Thyroid gland (tissue), 4 donors: ENCODE measurements around the gene SLC35B1.

Experiments
- POLR2A ChIP-seq, 2 donors: fragments of 450-650 bp; IDR thresholded peaks; one replicate each; pipeline ENCODE4 v1.6.1; 2017; ENCODE audit warnings: antibody characterized with exemption in 2 of 2, mild to moderate bottlenecking in 2 of 2, moderate library complexity in 1 of 2
- TF ChIP-seq, protein P1 (sequence below), 6 experiments: fragments of 200-600 bp in 3 of 6; fragments of 450-650 bp in 3 of 6; sonication (generic) in 3 of 6; IDR thresholded peaks; one replicate each; pipeline ENCODE4 v1.5.1; 2016 to 2019; ENCODE audit warnings: antibody characterized with exemption in 6 of 6, mild to moderate bottlenecking in 2 of 6, inconsistent platforms in 1 of 6, moderate library complexity in 1 of 6

DNA sequence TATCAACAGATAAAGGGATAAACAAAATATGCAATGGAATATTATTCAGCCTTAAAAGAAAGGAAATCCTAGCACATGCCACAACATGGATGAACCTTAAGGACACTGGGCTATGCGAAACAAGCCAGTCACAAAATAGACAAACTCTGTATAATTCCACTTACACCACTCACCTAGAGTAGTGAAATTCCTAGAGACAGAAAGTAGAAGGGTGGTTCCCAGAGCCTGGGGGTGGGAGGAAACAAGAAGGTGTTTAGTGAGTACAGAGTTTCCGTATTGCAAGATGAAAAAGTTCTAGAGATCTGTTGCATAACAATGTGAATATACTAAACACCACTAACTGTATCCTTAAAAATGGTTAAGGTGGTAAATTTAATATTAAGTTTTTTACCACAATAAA, 39.9 kb downstream of the SLC35B1 start:
- TF ChIP-seq, protein P1, sequence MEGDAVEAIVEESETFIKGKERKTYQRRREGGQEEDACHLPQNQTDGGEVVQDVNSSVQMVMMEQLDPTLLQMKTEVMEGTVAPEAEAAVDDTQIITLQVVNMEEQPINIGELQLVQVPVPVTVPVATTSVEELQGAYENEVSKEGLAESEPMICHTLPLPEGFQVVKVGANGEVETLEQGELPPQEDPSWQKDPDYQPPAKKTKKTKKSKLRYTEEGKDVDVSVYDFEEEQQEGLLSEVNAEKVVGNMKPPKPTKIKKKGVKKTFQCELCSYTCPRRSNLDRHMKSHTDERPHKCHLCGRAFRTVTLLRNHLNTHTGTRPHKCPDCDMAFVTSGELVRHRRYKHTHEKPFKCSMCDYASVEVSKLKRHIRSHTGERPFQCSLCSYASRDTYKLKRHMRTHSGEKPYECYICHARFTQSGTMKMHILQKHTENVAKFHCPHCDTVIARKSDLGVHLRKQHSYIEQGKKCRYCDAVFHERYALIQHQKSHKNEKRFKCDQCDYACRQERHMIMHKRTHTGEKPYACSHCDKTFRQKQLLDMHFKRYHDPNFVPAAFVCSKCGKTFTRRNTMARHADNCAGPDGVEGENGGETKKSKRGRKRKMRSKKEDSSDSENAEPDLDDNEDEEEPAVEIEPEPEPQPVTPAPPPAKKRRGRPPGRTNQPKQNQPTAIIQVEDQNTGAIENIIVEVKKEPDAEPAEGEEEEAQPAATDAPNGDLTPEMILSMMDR (IDR thresholded peaks at IDR 0.05) = no peak
- no peak for TF ChIP-seq POLR2A (IDR thresholded peaks at IDR 0.05)
